SK-N-MC (cell line): ENCODE data around the gene CCDC141.

Source experiments
- EZH2 ChIP-seq: fragments of 200-600 bp; sonication (generic); IDR thresholded peaks from one replicate; pipeline ENCODE4 v1.6.1; 2017; ENCODE audit warnings: antibody characterized with exemption
- FOXP2 ChIP-seq: optimal IDR thresholded peaks from 2 replicates; pipeline ENCODE3; 2011; ENCODE audit warnings: mild to moderate bottlenecking, moderate library complexity; ENCODE audit not compliant: insufficient read depth; ENCODE audit errors: extremely low read length, control extremely low read depth
- POLR2AphosphoS5 ChIP-seq: IDR thresholded peaks from 2 replicates; pipeline ENCODE4 v1.6.1; 2012; ENCODE audit warnings: mild to moderate bottlenecking, low read depth, low read length, borderline replicate concordance

DNA sequence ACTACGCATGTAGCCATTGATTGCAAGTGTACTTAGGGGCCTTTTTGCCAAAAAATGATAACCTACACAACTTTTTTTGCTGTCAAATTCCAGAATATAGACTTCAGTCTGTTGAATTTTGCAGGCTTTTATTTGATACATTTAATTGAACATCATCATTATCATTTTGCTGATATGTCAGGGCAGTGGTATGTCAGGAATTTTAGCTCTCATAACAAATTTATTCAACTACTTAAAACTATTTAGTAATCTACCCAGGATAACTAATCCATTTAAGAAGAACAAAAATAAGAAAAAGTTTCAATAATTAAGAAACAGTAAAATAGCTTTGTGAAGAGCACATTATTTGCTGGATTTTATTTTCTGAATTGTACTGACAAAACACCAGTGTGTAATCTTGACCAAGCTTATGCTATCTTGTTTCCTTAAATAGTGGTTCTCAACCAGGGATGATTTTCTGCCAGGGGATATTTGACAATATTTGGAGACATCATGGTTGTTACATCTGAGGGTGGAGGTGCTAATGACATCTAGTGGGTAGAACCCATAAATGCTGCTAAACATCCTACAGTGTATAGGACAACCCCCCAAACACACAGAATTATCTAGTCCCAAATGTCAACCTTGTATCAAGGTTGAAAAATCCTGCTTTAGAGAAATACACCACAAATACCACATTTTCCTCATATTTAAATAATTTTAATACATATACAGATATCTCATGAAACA, 230.6 kb downstream of the CCDC141 start:
- no peak for TF ChIP-seq POLR2AphosphoS5
- TF ChIP-seq EZH2, result no peak
- TF ChIP-seq FOXP2, result no peak
